HEK293T (cell line): ENCODE measurements around the gene RFFL.

ENCODE experiments used
- ELF4 ChIP-seq: fragments of 450-650 bp; IDR thresholded peaks from 2 replicates; pipeline ENCODE4 v1.6.1; 2017; ENCODE audit warnings: antibody characterized with exemption
- FOXA1 ChIP-seq: fragments of 450-650 bp; IDR thresholded peaks from 2 replicates; pipeline ENCODE4 v1.6.1; 2016; ENCODE audit warnings: mild to moderate bottlenecking
- FOXK2 ChIP-seq: fragments of 450-650 bp; IDR thresholded peaks from 2 replicates; pipeline ENCODE4 v1.6.1; 2016; ENCODE audit warnings: mild to moderate bottlenecking
- FOXM1 ChIP-seq: fragments of 450-650 bp; IDR thresholded peaks from 2 replicates; pipeline ENCODE4 v1.6.1; 2017; ENCODE audit warnings: mild to moderate bottlenecking, borderline replicate concordance
- LEF1 ChIP-seq: fragments of 450-650 bp; IDR thresholded peaks from 2 replicates; pipeline ENCODE4 v1.6.1; 2017; ENCODE audit warnings: mild to moderate bottlenecking, borderline replicate concordance
- SP1 ChIP-seq: fragments of 450-650 bp; IDR thresholded peaks from 2 replicates; pipeline ENCODE4 v1.6.1; 2017
- TARDBP ChIP-seq: fragments of 450-650 bp; IDR thresholded peaks from 2 replicates; pipeline ENCODE4 v1.6.1; 2016

DNA sequence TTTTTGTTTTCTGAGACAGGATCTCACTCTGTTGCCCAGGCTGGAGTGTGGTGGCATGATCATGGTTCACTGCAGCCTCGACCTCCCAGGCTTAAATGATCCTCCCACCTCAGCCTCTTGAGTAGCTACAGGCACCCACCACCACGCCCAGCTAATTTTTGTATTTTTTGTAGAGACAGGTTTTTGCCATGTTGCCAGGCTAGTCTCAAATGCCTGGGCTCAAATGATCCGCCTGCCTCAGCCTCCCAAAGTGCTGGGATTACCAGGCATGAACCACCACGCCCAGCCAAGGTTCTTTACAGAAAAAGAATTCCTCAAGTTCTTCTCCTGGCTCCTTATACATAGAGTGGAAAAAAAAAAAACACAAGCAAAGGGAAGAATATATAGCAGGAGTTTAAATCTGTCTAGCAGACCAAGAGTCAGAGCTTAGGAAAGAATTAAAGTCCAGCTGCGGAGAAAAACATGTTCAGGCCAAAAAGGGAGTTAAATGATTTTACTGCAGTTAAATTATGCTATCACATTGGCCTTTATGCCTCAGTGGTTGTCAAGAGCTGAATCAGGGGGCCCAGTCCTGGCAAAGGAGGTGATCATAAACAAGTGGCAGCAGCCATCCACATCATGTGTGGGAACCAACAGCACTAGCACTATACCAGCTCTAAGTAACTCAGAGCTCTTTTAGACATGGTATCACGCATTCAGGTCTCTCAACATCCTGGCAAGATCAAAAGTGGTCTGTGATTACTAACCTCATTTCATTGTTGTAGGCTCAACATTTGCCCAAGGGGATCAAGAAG, 43.9 kb downstream of the RFFL start:
- no peak for TF ChIP-seq LEF1
- no peak for TF ChIP-seq FOXM1
- TF ChIP-seq FOXK2: no peak
- TF ChIP-seq SP1: no peak
- no peak for TF ChIP-seq ELF4
- no peak for TF ChIP-seq FOXA1
- TF ChIP-seq TARDBP: no peak
